ENCODE results near the gene MEF2C.
"Not testable (repeated sequence)": the region's sequence is repeated elsewhere in the genome, so short reads cannot be mapped to it uniquely, and the experiment has no call there.

MEF2C gene

DNA sequence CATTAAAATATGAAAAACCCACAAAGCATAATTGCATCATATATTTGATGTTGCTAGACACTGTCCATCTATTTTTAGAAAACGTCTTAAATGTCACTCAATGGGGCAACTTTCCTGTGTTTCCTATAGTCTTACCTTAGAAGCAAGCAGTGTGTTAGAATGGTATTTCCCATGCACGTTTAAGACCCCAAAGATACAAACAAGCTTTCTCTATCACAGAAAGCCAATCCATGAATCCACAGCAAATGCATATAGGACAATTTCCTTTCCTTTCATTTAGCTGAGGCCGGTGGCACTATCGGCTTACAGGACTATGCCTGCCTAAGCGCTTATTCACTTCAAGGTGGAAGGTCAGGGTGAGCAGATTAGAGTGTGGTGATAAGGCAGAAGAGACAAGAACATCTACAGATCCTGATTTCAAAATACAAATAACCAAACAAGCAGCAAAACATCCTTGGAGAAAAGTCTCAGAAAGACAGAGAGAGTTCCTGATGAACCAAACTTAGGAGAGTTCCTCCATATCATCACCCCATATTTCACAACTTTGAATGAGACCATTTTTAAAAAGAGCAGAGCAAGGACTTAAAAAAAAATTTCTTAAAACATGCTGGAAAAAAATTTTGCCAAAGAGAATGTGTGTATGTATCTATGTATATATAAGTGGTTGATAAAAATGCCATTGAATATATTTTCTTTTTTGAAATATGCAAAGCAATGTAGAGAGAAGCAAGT, 57.2 kb downstream of the MEF2C start:
- no peak for DNase-seq

DNA sequence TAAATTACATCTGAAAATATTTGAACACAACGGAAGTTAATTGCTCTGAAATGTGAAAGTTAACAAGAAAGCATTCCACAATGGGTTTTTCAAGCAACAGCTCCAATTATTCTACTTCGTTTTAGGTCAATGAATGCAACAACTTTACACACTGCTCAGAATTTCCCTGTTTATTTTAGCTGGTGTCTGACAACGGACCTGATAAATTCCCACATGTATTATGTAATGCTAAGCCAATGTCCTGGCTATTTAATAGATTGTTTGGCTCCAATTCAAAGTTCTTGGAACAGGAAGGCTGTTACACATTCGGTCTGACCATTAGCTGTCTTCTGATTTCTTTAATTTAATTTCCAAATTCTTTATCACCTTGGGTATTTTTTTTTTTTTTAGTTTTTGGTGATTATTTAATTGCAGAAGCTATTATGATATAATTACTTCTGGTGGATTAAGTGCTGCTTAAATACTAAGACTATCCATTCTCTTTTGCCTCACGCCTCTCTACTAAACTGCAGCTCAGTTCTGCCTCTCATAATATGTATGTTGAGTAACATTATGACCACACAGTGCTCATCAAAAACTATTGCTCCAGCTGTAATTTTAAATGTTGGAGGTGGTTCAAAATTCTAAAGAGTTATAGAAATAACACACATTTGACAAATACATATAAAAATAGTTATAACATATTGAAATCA, 57.9 kb downstream of the MEF2C start:
- DNase-seq: no peak

DNA sequence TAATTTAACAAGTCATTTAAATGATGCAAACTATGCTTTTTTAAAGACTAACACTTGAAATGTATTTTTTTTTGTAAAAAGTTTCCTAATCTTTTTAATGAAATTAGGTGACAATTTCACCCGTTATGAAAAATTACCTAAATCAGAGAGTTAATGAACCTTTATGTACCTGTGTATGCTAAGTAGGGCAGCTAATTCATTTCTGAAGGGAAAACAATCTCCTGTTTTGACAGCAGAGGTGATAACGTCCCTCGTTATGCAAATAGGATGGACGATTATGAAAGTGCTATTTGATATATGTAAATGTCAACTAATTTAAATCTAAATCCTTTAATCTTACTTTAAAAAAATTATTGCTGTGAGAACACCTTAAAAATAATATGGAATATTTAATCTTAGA, 58.8 kb downstream of the MEF2C start:
- no peak for DNase-seq

DNA sequence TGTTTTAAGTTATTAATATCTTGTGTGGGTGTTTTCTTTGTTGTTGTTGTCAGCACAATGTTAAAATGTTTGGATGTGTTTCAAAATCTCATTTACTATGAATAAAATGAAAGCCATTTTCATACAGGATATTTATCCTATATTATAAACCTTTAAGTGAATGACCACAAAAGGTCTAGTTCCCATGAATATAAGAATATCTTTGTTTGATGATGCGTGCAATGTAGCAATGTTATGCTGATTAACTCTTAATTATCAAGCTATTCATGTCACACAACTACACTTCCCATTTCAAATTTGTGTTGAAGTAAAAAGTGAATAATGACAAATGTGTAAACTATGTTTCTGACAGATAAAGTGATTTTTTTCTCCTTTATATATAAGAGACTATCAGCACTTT, 59.8 kb downstream of the MEF2C start:
- DNase-seq: no peak

GRCh38 chr5:88821161-88821560, 61.8 kb downstream of the MEF2C start:
- DNase-seq: no peak

DNA sequence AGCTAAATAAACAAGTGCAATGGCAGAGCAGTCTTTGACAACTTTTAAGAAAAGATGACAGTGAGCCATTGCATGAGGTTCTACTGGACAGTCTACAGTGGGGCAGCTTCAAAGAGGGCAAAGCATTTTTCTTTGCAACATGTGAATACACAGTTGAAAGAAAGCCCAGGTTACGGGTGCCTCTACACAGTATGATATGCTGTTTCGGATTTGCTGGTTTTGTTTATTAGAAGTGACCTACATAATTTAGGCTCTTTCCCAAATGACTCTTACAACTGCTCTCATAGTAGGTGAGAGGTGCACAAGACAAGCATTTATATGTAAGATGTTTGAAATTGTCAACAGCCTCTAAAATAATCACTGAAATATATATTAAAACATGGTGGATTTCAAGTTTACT, 62.4 kb downstream of the MEF2C start:
- no peak for DNase-seq

GRCh38 chr5:88819301-88819999, 63.5 kb downstream of the MEF2C start:
- no peak for DNase-seq

- no peak for DNase-seq
These were observed 64.7 kb downstream of the MEF2C start for GRCh38 chr5:88818296-88818695.

GRCh38 chr5:88816195-88816594, 66.8 kb downstream of the MEF2C start:
- DNase-seq: no peak

DNA sequence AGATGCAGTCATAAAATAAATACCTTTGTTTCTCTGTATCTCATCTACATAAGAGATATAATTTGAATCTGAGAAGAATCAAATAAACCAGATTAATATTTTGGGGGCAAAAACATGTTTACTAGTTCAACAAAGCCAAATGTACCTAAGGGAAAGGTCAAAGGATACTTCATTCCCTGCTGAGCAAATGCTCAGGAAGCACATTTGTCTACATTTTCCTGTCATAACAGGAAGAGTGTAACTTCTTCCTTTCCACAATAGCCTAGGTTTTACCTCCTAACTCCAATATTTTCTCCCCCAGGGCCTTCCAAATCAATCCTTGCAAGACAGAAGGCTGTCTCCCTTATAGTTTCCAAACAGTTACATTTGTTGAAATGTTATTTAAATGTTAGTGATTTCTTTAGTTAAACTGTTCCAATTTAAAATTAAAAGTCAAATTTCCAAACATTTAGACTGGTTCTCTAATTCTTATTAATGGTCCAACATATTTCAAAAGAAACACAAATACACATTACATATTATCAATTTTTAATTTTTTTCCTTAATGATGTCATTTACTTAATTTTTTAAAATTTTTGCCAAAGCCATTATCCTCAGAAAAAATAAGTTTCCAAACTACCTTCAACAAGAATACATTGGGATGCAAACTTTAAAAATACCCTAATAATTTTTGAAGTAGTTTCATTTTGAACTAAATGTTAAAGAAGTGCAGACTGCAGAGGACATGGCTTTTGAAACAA, 67.8 kb downstream of the MEF2C start:
- DNase-seq: no peak

DNA sequence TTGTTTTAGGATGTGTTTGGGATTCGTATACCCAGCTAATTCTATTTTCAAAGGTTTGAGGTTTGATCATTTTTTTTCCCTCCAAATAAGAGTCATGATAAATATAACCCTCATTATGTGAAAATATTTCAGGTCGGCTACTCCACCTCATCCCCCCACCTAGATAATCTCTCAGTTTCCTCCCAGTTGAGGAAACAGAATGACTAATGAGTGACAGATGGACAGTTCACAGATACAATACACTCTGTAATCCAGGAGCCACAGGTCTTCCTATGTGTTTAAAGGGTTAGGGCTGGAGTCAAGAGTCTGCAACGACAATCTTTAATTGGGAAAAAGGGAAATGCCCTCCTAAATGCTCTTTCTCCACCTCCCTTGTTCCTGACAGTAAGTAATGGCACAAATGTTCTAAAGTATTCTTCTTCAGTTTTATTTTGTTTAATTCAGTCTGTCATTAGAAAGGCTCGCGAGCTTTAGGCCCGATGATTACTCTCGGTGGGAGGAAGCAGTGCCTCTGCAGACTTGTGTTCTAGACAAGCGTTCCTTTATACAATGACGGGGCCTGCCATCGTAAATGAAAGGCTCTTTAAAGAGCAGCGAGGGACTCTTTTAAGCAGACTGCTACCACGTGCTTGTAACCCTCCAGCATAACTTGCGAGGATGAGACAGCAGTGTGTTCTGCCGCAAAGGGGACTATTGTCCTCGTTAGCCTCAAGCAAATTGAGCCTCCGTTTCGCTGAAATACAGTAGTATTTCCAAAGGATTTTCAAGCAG, 69.0 kb downstream of the MEF2C start:
- DNase-seq: no peak

DNA sequence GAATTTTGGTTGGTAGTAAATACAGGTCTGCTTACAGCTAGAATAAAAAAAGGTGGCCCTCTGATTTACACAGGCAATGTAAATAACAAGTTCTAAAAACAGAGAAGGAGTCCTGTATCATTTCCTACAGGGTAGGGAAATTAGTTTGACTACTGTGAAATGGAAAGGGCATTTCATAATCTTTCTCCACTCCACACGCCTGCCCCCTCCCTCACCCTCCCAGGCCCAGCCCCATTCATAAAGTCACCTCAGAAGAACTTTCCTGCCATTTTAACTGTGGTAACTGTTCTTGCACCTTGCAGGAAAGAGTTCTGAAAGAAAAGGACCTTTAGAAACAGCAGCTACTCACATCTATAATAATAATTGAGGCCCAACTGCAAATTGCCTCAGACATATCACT, 69.7 kb downstream of the MEF2C start:
- DNase-seq: no peak

- no peak for DNase-seq
These were observed 74.8 kb downstream of the MEF2C start for GRCh38 chr5:88808153-88808552.

- DNase-seq: no peak
These were observed 75.7 kb downstream of the MEF2C start for GRCh38 chr5:88807327-88807726.

DNA sequence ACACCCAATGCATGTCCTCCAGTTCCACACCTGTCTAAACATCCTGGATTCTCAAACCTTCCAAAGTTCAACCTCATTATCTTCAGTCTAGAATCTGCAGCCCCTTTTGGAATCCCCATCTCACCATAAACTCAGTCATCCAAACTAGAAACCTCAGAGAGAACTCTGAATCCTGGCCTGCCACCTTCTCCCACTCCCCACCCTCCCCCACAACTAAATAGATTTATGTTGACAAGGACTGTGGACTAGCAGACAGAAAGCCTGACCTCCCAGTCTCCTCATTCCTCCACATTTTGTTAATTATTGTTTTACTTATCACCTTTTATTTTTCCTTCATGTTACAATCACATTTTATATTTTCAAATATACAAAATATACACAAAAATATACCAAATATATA, 76.6 kb downstream of the MEF2C start:
- DNase-seq: no peak

DNA sequence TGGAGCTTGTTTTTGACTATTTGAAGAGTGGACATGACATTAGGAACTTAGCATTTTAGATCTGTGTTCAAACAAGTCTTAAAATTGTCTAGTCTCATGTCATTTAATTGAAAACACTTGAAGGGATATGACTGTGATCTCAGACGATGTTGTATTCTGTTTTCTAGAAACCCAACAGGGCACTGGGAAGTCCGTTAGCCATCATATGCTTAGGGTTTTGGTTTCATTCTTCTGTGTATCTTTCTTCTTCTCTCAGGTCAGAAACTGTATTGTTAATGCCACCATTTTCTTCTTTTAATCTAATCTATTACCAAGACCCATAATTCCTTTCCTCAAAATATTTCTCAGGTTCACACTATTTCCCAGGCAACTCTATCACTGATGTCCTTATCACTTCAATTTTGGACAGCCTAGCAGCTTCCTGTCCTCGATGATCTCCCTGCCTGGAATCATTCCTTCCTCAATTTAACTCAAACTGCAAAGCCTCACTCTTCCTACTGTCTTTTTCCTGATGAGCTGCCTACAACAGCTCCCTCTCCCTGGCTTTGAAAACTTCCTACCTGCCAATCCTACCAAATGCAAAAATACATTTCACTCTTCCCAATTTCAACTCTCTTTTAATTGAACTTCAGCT, 77.7 kb downstream of the MEF2C start:
- DNase-seq: no peak

DNA sequence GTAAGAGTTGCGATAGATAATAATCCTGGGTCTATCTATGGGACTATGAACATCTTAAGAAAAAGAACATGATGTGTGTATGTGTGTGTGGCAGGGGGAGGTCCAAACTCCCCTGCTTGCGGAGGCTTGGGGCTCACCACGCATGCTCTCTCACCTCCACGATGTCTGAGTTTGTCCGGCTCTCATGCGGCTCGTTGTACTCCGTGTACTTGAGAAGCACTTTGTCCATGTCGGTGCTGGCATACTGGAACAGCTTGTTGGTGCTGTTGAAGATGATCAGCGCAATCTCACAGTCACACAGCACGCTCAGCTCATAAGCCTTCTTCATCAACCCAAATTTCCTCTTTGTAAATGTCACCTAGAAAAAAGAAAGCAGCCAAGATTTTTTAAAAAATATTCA, 78.5 kb downstream of the MEF2C start:
- DNase-seq: no peak

DNA sequence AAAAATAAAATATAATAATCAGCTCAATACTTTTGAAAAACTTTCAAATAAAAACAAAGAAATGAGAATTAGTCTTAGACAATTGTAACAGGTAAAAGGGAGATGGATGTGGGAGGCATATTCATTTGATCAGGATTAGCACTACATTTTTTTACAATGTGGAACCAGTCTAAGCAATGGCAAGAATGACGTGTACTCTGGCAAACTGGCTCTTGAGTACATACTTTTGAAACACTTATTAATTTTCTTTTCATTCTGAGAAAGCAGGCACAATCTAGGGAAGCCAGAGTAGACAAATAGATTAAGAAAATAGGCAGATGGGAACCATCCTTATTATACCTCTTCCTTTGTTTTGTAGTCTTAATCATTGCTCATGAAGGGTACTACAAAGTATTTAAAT, 79.7 kb downstream of the MEF2C start:
- DNase-seq: no peak

- no peak for DNase-seq
These were observed 82.9 kb downstream of the MEF2C start for GRCh38 chr5:88799938-88800535.

DNA sequence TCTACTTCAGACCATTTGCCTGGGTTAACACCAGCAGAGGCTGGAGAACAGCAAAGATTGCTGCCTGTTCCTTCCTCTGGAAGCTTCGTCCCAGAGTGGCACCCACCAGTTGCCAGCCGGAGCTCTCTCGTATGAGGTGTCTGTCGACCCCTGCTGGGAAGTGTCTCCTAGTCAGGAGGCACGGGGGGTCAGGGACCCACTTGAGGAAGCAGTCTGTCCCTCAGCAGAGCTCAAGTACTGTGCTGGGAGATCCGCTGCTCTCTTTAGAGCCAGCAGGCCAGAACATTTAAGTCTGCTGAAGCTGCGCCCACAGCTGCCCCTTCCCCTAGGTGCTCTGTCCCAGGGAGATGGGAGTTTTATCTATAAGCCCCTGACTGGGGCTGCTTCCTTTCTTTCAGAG, 84.1 kb downstream of the MEF2C start:
- not testable (repeated sequence) for DNase-seq

DNA sequence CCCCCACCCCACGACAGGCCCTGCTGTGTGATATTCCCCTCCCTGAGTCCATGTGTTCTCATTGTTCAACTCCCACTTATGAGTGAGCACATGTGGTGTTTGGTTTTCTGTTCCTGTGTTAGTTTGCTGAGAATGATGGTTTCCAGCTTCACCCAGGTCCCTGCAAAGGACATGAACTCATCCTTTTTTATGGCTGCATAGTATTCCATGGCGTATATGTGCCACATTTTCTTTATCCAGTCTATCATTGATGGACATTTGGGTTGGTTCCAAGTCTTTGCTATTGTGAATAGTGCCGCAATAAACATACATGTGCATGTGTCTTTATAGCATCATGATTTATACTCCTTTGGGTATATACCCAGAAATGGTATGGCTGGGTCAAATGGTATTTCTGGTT, 89.2 kb downstream of the MEF2C start:
- DNase-seq: not testable (repeated sequence)

All from activated CD4-positive, CD25-positive, alpha-beta regulatory T cell treated with anti-CD3 and anti-CD28 coated beads, Interleukin-2, amount 50 U/mL, for 72 hours (primary cell).